ENCODE measurements around the gene MGAT3. TPM values are rescaled to one million over a fixed set of nuclear protein-coding genes. Genes with fewer than 3 reads are reported as not detected.

Gene MGAT3
- total and polyA plus RNA-seq, 2 donors (not counting 3 experiments of a cell fraction or from before 2014, with no cell fraction given), result not detected

GRCh38 chr22:39476664-39477063 is 19.9 kb downstream of the MGAT3 start:
- H2AFZ ChIP-seq (ENCODE audit: low read depth, low read length), result no peak overlapping the region
- H3K27ac ChIP-seq (ENCODE audit: insufficient read depth, low read depth, low read length), result no peak overlapping the region
- no TSS peak for BruUV-seq (replicated peaks)
- no peaks in the 10 kb centered on the region for H3K79me2 ChIP-seq (ENCODE audit: control insufficient read depth, insufficient read depth, low read length)
- TF ChIP-seq FOS (IDR thresholded peaks at IDR 0.05; ENCODE audit: borderline replicate concordance, insufficient read depth, low read length) (no peak), GATA2 (IDR thresholded peaks at IDR 0.05; ENCODE audit: insufficient read depth, insufficient read length, low read depth, low read length) (no peak), MYC (IDR thresholded peaks at IDR 0.05; ENCODE audit: low read depth, low read length) (no peak), MAX (IDR thresholded peaks at IDR 0.05; ENCODE audit: insufficient read depth, insufficient read length) (no peak), EZH2 (IDR thresholded peaks at IDR 0.05; ENCODE audit: borderline replicate concordance, low read depth, low read length, severe bottlenecking) (no peak), POLR2AphosphoS5 (IDR thresholded peaks at IDR 0.05; ENCODE audit: insufficient read depth, low read depth, low read length) (no peak), CTCF (IDR thresholded peaks at IDR 0.05; ENCODE audit: extremely low read depth in 1 of 2, insufficient read depth in 1 of 2, low read depth in 1 of 2, low read length in 2 of 2) (no peak), JUN (IDR thresholded peaks at IDR 0.05; ENCODE audit: borderline replicate concordance, insufficient read depth, insufficient read length, low read depth) (no peak), POLR2A (IDR thresholded peaks at IDR 0.05; ENCODE audit: low read depth, low read length) (no peak)
- no peaks in the 10 kb centered on the region for H3K9me1 ChIP-seq (replicated peaks; ENCODE audit: control insufficient read depth, extremely low read depth, insufficient read depth, low read length)
- H3K36me3 ChIP-seq (ENCODE audit: control insufficient read depth in 2 of 2, extremely low read depth in 1 of 2, insufficient read depth in 2 of 2, low read length in 2 of 2), result no peaks in the 10 kb centered on the region
- H3K9ac ChIP-seq (replicated peaks; ENCODE audit: extremely low read depth, insufficient read depth, low read length), result no peak overlapping the region
- H3K4me1 ChIP-seq (ENCODE audit: control insufficient read depth, extremely low read depth, insufficient read depth, low read length), result peaks cover 2% of the 10 kb centered on the region
- intact Hi-C loops (cut with micrococcal nuclease), result no loop called here
- H3K9me3 ChIP-seq (replicated peaks; ENCODE audit: control insufficient read depth, insufficient read depth, low read length), result no peaks in the 10 kb centered on the region
- FAIRE-seq (no peak), DNase-seq (ENCODE audit: low read depth, low spot score) (no peak)
- ChIA-PET CTCF (interaction anchor here (0.9 to 1.0 kb wide), 2 partner anchors 20 to 40 kb away, joined by 3 read pairs; no protein-coding TSS in a partner anchor), POLR2A (no interaction called here)
- dilution Hi-C loops (cut with MboI; ENCODE audit: extremely low pct_ligation_motif_present, low sequenced_read_pairs), result no loop called here
- H3K27me3 ChIP-seq (ENCODE audit: control insufficient read depth in 2 of 2, insufficient read depth in 2 of 2, low read length in 2 of 2), result no peaks in the 10 kb centered on the region
- H3K4me3 ChIP-seq (replicated peaks in 1 of 3; ENCODE audit: insufficient read depth in 1 of 3, low read depth in 1 of 3, low read length in 3 of 3), result no peak overlapping the region
- H4K20me1 ChIP-seq (replicated peaks; ENCODE audit: control insufficient read depth, extremely low read depth, insufficient read depth, low read length), result no peaks in the 10 kb centered on the region
- no peak overlapping the region for H3K4me2 ChIP-seq (ENCODE audit: insufficient read depth, low read length)

Measured in endothelial cell of umbilical vein (primary cell).